Ishikawa (cell line): ENCODE measurements around the gene ZNF213.

Experiments used
- EP300 ChIP-seq: IDR thresholded peaks from 2 replicates; pipeline ENCODE4 v1.6.1; 2012; ENCODE audit warnings: borderline replicate concordance
- FOXM1 ChIP-seq: IDR thresholded peaks from 2 replicates; pipeline ENCODE4 v1.6.1; 2012; ENCODE audit warnings: low read depth, borderline replicate concordance
- TAF1 ChIP-seq: IDR thresholded peaks from 2 replicates; pipeline ENCODE4 v1.6.1; 2012; ENCODE audit warnings: low read depth, mild to moderate bottlenecking
- TF ChIP-seq, protein P1 (sequence below): IDR thresholded peaks from 2 replicates; pipeline ENCODE4 v1.6.1; 2012; ENCODE audit warnings: low read depth, mild to moderate bottlenecking

DNA sequence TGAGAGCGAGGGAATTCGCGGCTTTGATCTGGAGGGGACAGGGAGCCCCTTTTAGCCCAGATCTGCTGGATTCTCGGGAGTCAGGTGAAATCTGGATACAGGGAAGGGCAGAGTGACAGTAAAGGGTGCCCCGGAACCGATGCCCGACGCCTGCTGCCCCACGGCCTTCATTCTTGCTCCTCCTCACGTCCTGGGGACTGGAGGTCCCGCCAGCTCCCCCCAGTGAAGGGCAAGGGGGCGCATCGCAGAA is 53.8 kb downstream of the ZNF213 start:
- TF ChIP-seq TAF1: peak; percentile 29; the same call in 1 of the 2 replicates
- TF ChIP-seq, protein P1, sequence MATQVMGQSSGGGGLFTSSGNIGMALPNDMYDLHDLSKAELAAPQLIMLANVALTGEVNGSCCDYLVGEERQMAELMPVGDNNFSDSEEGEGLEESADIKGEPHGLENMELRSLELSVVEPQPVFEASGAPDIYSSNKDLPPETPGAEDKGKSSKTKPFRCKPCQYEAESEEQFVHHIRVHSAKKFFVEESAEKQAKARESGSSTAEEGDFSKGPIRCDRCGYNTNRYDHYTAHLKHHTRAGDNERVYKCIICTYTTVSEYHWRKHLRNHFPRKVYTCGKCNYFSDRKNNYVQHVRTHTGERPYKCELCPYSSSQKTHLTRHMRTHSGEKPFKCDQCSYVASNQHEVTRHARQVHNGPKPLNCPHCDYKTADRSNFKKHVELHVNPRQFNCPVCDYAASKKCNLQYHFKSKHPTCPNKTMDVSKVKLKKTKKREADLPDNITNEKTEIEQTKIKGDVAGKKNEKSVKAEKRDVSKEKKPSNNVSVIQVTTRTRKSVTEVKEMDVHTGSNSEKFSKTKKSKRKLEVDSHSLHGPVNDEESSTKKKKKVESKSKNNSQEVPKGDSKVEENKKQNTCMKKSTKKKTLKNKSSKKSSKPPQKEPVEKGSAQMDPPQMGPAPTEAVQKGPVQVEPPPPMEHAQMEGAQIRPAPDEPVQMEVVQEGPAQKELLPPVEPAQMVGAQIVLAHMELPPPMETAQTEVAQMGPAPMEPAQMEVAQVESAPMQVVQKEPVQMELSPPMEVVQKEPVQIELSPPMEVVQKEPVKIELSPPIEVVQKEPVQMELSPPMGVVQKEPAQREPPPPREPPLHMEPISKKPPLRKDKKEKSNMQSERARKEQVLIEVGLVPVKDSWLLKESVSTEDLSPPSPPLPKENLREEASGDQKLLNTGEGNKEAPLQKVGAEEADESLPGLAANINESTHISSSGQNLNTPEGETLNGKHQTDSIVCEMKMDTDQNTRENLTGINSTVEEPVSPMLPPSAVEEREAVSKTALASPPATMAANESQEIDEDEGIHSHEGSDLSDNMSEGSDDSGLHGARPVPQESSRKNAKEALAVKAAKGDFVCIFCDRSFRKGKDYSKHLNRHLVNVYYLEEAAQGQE: no peak
- TF ChIP-seq FOXM1: no peak
- no peak for TF ChIP-seq EP300
